Gastrocnemius medialis (tissue), 4 donors: ENCODE measurements around the gene E2F4.

Experiments used
- CTCF ChIP-seq, 5 experiments: fragments of 450-650 bp in 3 of 5; fragments of 200-600 bp in 2 of 5; sonication (generic) in 2 of 5; IDR thresholded peaks in 4 of 5; conservative IDR thresholded peaks in 1 of 5; 1 replicate in 4 of 5; 2 replicates in 1 of 5; pipeline ENCODE4 v1.5.1; 2016 to 2019; ENCODE audit warnings: antibody characterized with exemption in 5 of 5, mild to moderate bottlenecking in 3 of 5, moderate library complexity in 3 of 5
- POLR2A ChIP-seq, 2 donors: fragments of 450-650 bp; IDR thresholded peaks; one replicate each; pipeline ENCODE4 v1.6.1; 2017; ENCODE audit warnings: antibody characterized with exemption in 2 of 2, mild to moderate bottlenecking in 2 of 2, moderate library complexity in 2 of 2

DNA sequence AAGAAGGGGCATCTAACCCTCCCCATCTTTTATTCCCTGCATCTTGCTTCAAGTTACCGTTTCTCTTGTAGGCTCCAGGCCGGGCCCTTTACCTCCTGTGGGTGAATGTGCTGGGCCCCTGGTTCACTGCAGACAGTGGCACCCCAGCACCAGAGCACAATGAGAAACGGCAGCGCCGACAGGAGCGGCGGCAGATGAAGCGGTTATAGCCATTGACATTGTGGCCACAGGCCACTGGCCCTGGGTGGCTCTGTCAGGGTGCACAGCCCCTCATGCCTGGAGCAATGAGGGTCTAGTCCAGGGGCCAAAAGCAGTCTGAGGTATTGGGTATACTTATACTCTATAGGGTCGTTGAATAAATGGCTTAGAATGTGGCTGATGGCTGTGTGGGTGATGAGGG is 37.0 kb downstream of the E2F4 start:
- TF ChIP-seq CTCF (IDR thresholded peaks at IDR 0.05 in 4 of 5, conservative IDR thresholded peaks at IDR 0.05 in 1 of 5) = no peak
- TF ChIP-seq POLR2A (IDR thresholded peaks at IDR 0.05) = no peak
